Measurements from ENCODE around the gene HNRNPH3. TPM values are rescaled to one million over a fixed set of nuclear protein-coding genes. Genes with fewer than 3 reads are reported as not detected.

The HNRNPH3 gene
- total RNA-seq, 1 experiment from 2014 or later, result 244 TPM

GRCh38 chr10:68329506-68329861, 2.4 kb upstream of the HNRNPH3 start:
- Histone ChIP-seq H3K9me3 (ENCODE audit: control insufficient read depth, low read depth, low read length) (no peaks in the 10 kb centered on the region), H3K56ac (ENCODE audit: insufficient read length, low read depth, low read length) (no peak overlapping the region), H4K8ac (replicated peaks; ENCODE audit: insufficient read length, low read depth, low read length) (no peak overlapping the region), H3K27ac (ENCODE audit: insufficient read length, low read depth, low read length) (no peak overlapping the region), H2AFZ (ENCODE audit: low read length) (no peak overlapping the region), H3K23ac (ENCODE audit: insufficient read length, low read depth, low read length) (no peak overlapping the region), H3K27me3 (ENCODE audit: insufficient read depth, low read length) (no peaks in the 10 kb centered on the region), H2AK5ac (ENCODE audit: insufficient read length, low read length) (no peak overlapping the region), H3K79me1 (ENCODE audit: insufficient read depth, low read depth, low read length, poor library complexity, severe bottlenecking) (no peaks in the 10 kb centered on the region), H2BK20ac (ENCODE audit: low read depth, low read length, poor library complexity, severe bottlenecking) (no peak overlapping the region), H3K18ac (ENCODE audit: insufficient read length, low read depth, low read length) (no peak overlapping the region), H3K9ac (ENCODE audit: extremely low read depth, insufficient read length, low read length) (no peak overlapping the region), H3K4ac (ENCODE audit: low read depth, low read length) (no peak overlapping the region), H3T11ph (ENCODE audit: low read length) (no peak overlapping the region), H3K4me1 (ENCODE audit: insufficient read depth, low read length) (no peaks in the 10 kb centered on the region), H4K91ac (ENCODE audit: insufficient read length, low read depth, low read length) (no peak overlapping the region), H4K20me1 (ENCODE audit: control insufficient read depth, insufficient read depth, insufficient read length) (no peaks in the 10 kb centered on the region), H2BK120ac (ENCODE audit: low read depth, low read length, poor library complexity, severe bottlenecking) (no peak overlapping the region), H3K23me2 (ENCODE audit: insufficient read length, low read depth, low read length, poor library complexity, severe bottlenecking) (peaks cover 10% of the 10 kb centered on the region), H3K14ac (ENCODE audit: insufficient read depth, low read length) (no peak overlapping the region), H2BK15ac (ENCODE audit: low read depth, low read length) (no peak overlapping the region), H2BK12ac (ENCODE audit: insufficient read length, low read depth, low read length) (no peak overlapping the region), H2BK5ac (ENCODE audit: insufficient read length, low read length) (no peak overlapping the region), H4K5ac (ENCODE audit: insufficient read length, low read depth, low read length) (no peak overlapping the region), H3K79me2 (ENCODE audit: insufficient read depth, low read length) (peaks cover 15% of the 10 kb centered on the region), H3K4me2 (ENCODE audit: insufficient read depth, insufficient read length, low read length) (no peak overlapping the region)
- no peak for DNase-seq
- Mint-ChIP-seq H3K4me3 (no peak overlapping the region), H3K27ac (no peak overlapping the region; a peak in 1 of 7 replicates), H3K9me3 (peaks cover 0 to 7% of the 10 kb centered on the region in 2 experiments; a peak in 2 of 5 replicates), H3K27me3 (ENCODE audit: low read depth) (peaks cover 2% of the 10 kb centered on the region), H3K4me1 (peaks cover 19 to 24% of the 10 kb centered on the region in 2 experiments), H3K36me3 (ENCODE audit: insufficient read depth in 1 of 3, low read depth in 3 of 3) (peaks cover 15 to 19% (median 16%) of the 10 kb centered on the region in 3 experiments)
- no CpG with 5 or more reads among the region's 1 CpG for WGBS (ENCODE audit: extremely low coverage, insufficient read length, low lambda C conversion rate)
- no peak for TF ChIP-seq CTCF (conservative IDR thresholded peaks at IDR 0.05)

Data from H9 (cell line).